GM21360 (cell line): ENCODE data around the gene LARGE1.
"Not testable (repeated sequence)": the region's sequence is repeated elsewhere in the genome, so short reads cannot be mapped to it uniquely, and the experiment has no call there.

Experiments used
- ATAC-seq: cut with Tn5 transposase; IDR thresholded peaks from one replicate; pipeline ENCODE4 v1.9.1; 2021; ENCODE audit warnings: mild to moderate bottlenecking, moderate library complexity; ENCODE audit not compliant: unreplicated experiment

Gene LARGE1

DNA sequence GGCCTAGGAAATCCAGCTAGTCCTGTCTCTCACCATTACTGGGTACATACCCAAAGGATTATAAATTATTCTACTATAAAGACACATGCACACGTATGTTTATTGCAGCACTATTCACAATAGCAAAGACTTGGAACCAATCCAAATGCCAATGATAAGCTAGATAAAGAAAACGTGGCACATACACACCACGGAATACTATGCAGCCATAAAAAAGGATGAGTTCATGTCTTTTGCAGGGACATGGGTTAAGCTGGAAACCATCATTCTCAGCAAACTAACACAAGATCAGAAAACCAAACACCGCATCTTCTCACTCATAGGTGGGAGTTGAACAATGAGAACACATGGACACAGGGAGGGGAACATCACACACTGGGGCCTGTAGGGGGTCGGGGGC lies 61.6 kb downstream of the LARGE1 start:
- ATAC-seq, result not testable (repeated sequence)

DNA sequence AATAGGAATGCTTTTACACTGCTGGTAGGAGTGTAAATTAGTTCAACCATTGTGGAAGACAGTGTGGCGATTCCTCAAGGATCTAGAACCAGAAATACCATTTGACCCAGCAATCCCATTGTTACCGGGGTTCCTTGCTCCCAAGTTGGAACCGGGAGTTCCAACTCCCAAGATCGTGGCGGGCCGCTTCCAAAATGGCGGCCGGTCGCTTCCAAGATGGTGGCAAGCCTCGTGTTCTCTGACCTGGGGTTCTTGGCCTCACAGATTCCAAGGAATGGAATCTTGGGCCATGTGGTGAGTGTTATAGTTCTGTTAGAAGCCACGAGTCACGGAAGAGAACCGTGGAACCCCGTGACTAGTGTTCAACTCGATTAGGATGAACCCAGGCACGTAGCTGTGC lies 62.5 kb downstream of the LARGE1 start:
- ATAC-seq, result not testable (repeated sequence)

GRCh38 chr22:33854724-33855123 lies 65.6 kb downstream of the LARGE1 start:
- ATAC-seq, result no peak

- no peak for ATAC-seq
These were observed 66.8 kb downstream of the LARGE1 start for GRCh38 chr22:33853200-33854097.

DNA sequence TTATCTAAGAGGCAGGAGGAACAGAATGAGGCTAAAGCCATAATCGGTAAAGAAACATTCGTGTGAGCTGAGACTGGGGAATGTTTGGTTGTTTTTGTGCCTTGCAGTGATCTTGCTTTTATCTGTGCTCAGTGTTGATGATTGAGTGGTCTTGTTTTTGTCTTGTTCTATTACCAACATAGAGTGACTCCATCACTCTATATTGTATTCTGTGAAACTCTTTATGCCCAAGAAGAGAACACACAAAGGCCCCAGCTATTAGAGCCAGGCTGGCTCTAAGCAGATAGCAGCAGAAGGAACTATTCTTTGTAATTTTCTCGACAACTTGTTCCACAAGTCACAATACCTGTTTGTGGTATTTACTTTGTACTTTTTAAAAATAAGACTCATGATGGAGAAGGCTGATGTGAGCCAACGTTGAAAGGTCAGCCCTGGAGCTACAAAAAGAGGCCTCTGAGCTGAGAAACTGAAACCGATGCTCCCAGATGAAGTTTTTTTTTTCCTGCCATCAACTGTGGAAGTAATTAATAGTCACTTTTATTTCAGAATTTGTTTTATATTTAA lies 68.4 kb downstream of the LARGE1 start:
- no peak for ATAC-seq

- no peak for ATAC-seq
These were observed 69.0 kb downstream of the LARGE1 start for GRCh38 chr22:33851240-33851639.

GRCh38 chr22:33850724-33851123 lies 69.6 kb downstream of the LARGE1 start:
- no peak for ATAC-seq

GRCh38 chr22:33850193-33850592 lies 70.1 kb downstream of the LARGE1 start:
- no peak for ATAC-seq

GRCh38 chr22:33848251-33848650 lies 72.0 kb downstream of the LARGE1 start:
- ATAC-seq, result no peak

DNA sequence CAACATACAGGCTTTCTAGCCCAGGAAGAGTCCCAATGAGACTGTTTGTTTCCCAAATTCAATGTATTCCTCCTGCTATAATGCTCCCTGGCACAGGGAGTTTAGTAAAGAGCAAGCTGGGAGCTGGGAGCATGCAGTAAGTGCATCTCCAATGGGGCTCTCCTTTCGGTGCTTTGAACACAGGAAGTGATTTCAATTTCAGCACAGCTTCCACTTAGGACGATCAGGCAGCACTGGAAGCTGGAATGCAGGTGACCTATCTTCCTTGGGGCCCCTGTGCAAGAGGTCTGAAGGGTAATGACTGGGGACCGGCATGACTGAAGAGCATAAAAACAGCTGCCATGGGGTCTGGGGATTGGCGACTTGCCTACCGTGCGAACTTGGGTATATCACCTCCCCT lies 76.0 kb downstream of the LARGE1 start:
- ATAC-seq, result no peak

DNA sequence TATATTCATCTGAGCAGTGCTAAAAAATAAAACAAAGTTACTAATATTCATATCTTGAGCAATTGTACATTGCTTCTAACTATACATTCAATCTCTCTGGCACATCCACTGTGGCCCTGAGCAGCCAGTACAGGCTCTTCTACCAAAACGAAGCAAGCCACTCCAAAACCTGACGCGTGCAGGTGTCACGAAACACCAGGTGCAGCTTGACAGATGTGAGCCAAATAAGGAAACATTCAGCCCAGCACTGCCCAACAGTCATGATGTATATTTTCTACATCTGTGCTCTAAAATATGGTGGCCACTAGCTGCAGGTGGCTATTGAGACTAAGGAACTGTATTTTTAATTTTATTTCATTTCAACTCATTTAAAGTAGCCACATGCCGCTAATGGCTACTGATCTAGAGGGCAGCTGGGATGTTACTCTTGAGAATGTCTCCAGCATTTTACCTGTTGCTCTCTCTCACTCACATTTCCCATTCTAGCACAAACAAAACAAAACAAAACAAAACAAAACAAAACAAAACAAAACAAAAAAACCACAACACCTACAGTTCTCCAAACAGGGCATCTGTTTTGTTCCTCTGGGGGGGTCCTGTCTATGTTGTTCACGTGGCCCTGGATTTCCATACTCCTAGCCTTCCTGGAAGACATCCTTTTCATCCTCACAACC lies 77.7 kb downstream of the LARGE1 start:
- no peak for ATAC-seq

- ATAC-seq, result no peak
These were observed 78.3 kb downstream of the LARGE1 start for GRCh38 chr22:33842006-33842354.

- ATAC-seq, result no peak
These were observed 78.8 kb downstream of the LARGE1 start for GRCh38 chr22:33841281-33842005.

DNA sequence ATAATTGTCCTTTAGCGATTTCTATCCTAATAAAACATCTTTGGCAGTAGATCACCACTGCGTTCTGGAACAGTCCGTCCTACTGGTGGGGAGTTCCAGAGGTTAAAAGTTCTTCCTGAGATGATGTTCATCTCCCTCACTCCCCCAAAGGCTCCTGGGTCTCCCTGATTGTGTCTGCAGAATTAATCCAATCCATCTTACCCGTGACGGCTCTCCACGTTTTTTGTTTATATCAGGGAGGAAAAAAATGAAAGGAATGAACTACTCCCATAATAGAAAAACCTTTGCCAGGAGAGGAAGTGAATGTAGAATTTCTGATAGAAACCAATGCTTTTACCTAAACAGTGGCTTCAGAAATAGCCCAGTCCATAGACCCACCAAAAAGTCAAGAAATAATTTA lies 81.6 kb downstream of the LARGE1 start:
- no peak for ATAC-seq

- no peak for ATAC-seq
These were observed 82.5 kb downstream of the LARGE1 start for GRCh38 chr22:33837826-33838225.

- no peak for ATAC-seq
These were observed 85.0 kb downstream of the LARGE1 start for GRCh38 chr22:33835265-33835664.

GRCh38 chr22:33832558-33833151 lies 87.6 kb downstream of the LARGE1 start:
- no peak for ATAC-seq

- no peak for ATAC-seq
These were observed 88.6 kb downstream of the LARGE1 start for GRCh38 chr22:33831651-33832050.

- ATAC-seq, result no peak
These were observed 89.1 kb downstream of the LARGE1 start for GRCh38 chr22:33831207-33831606.

GRCh38 chr22:33829546-33830280 lies 90.6 kb downstream of the LARGE1 start:
- ATAC-seq, result no peak
